PC-3 (cell line): Measurements from ENCODE around the gene BAHD1.

Experiments used
- EZH2 ChIP-seq: fragments of 300-600 bp; sonication (generic); IDR thresholded peaks from one replicate; pipeline ENCODE4 v1.6.1; 2017; ENCODE audit warnings: antibody characterized with exemption, mild to moderate bottlenecking, low read length; ENCODE audit not compliant: unreplicated experiment
- TF ChIP-seq, protein P1 (sequence below): fragments of 300-600 bp; sonication (generic); conservative IDR thresholded peaks from 2 replicates; pipeline ENCODE4 v1.5.1; 2017; ENCODE audit warnings: antibody characterized with exemption, low read depth, mild to moderate bottlenecking, low read length

DNA sequence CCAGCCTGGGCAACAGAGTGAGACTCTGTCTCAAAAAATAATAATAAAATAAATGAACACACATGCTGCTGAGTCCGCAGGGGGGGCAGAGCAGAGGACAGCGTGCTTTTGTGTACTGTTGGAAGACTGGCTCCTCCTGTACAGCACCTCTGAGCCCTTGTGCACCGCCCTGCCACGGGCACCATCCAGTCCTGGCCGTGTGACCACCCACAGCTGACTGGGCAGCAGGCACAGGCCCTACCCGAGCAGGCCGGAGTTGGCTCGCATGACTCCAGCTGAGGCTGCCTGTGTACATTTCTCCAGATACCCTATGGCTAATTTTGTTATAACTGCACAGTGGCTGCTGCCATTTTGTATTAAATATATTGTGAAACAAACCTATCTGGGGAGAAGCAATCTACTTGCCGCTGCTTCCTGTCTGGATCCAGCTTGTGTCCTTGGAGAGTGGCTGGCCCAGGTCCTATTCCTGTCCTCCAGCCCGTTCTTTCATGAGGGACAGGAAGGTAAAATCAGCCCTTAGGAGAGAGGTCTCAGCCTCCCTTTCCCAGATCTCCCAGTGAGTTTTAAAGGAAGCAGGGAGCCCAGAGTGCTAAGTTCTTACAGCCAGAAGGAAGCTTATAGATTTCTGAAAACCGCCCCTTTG is 20.6 kb upstream of the BAHD1 start:
- TF ChIP-seq, protein P1, sequence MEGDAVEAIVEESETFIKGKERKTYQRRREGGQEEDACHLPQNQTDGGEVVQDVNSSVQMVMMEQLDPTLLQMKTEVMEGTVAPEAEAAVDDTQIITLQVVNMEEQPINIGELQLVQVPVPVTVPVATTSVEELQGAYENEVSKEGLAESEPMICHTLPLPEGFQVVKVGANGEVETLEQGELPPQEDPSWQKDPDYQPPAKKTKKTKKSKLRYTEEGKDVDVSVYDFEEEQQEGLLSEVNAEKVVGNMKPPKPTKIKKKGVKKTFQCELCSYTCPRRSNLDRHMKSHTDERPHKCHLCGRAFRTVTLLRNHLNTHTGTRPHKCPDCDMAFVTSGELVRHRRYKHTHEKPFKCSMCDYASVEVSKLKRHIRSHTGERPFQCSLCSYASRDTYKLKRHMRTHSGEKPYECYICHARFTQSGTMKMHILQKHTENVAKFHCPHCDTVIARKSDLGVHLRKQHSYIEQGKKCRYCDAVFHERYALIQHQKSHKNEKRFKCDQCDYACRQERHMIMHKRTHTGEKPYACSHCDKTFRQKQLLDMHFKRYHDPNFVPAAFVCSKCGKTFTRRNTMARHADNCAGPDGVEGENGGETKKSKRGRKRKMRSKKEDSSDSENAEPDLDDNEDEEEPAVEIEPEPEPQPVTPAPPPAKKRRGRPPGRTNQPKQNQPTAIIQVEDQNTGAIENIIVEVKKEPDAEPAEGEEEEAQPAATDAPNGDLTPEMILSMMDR: no peak
- TF ChIP-seq EZH2: no peak
